IPS-NIHi7 (cell line): ENCODE data around the gene CD70.
"Not testable (repeated sequence)": the region's sequence is repeated elsewhere in the genome, so short reads cannot be mapped to it uniquely, and the experiment has no call there.

Experiments
- DNase-seq: peaks from one replicate; pipeline ENCODE4 v3.0.0; 2012; ENCODE audit warnings: mixed read lengths; ENCODE audit errors: extremely low spot score

The CD70 gene

GRCh38 chr19:6590827-6591319 lies at the start of gene CD70:
Gene CD70 (minus strand): TSS chr19:6591150. CDS start chr19:6591002, 148 bp downstream.
- peak; percentile 65 for DNase-seq

- not testable (repeated sequence) for DNase-seq
Measured at GRCh38 chr19:6640333-6640732, 49.4 kb upstream of the CD70 start.

- DNase-seq, result no peak
Measured at GRCh38 chr19:6639439-6639838, 48.5 kb upstream of the CD70 start.

GRCh38 chr19:6633456-6633813 lies 42.5 kb upstream of the CD70 start:
- DNase-seq, result not testable (repeated sequence)

GRCh38 chr19:6632747-6633455 lies 42.0 kb upstream of the CD70 start:
- not testable (repeated sequence) for DNase-seq

GRCh38 chr19:6632002-6632621 lies 41.2 kb upstream of the CD70 start:
- DNase-seq, result peak; percentile 70

- no peak for DNase-seq
Measured at GRCh38 chr19:6626764-6627163, 35.8 kb upstream of the CD70 start.

- DNase-seq, result no peak
Measured at GRCh38 chr19:6617374-6617773, 26.4 kb upstream of the CD70 start.

GRCh38 chr19:6616011-6616410 lies 25.1 kb upstream of the CD70 start:
- DNase-seq, result no peak

GRCh38 chr19:6613711-6614110 lies 22.8 kb upstream of the CD70 start:
- no peak for DNase-seq

GRCh38 chr19:6610934-6611852 lies 20.2 kb upstream of the CD70 start:
- no peak for DNase-seq

GRCh38 chr19:6608940-6609339 lies 18.0 kb upstream of the CD70 start:
- no peak for DNase-seq

GRCh38 chr19:6608146-6608545 lies 17.2 kb upstream of the CD70 start:
- DNase-seq, result not testable (repeated sequence)

- not testable (repeated sequence) for DNase-seq
Measured at GRCh38 chr19:6606276-6607070, 15.5 kb upstream of the CD70 start.

GRCh38 chr19:6604906-6605305 lies 14.0 kb upstream of the CD70 start:
- DNase-seq, result no peak

- no peak for DNase-seq
Measured at GRCh38 chr19:6602729-6603114, 11.8 kb upstream of the CD70 start.

GRCh38 chr19:6601537-6602052 lies 10.6 kb upstream of the CD70 start:
- DNase-seq, result not testable (repeated sequence)

GRCh38 chr19:6600951-6601536 lies 10.1 kb upstream of the CD70 start:
- DNase-seq, result not testable (repeated sequence)

- DNase-seq, result no peak
Measured at GRCh38 chr19:6599866-6600454, 9.0 kb upstream of the CD70 start.

GRCh38 chr19:6598254-6598892 lies 7.4 kb upstream of the CD70 start:
- DNase-seq, result not testable (repeated sequence)
